Stimulated activated CD8-positive, alpha-beta memory T cell treated with anti-CD3 and anti-CD28 coated beads, Interleukin-15, amount 100 ng/mL, for 4 hours (primary cell): ENCODE measurements around the gene CCR7.

Source experiments
- DNase-seq, 2 donors: peaks; one replicate each; pipeline ENCODE4 v3.0.0-alpha.2; 2020; ENCODE audit warnings: low read depth in 2 of 2

CCR7 gene

GRCh38 chr17:40516581-40517285, 48.5 kb downstream of the CCR7 start:
- peak; percentile 34 to 51 for DNase-seq

DNA sequence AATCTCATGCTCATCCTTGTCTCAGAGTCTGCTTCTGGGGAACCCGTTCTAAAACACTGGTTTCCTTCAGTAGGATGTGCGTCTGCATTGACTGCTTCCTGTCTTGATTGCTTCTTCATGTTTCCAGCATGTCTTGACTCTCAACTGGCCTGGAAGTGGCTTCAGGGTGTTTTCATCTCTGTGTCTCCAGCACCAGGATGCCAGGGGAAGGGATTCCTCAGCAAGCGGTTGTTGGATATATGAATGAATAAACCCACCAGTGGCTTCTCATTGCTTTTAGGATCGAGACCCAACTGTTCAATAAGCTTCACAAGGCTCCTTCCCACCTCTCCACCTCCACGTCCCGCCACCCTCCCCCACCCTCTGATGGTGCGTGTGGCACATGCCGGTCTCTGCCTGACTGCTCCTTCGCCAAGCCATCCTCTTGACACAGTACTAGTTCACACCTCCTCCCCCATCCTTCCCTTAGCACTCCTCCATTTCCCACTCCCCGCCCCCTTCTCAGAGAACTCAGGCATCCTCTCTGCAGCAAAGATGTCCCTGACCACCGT, 49.7 kb downstream of the CCR7 start:
- DNase-seq = no peak

DNA sequence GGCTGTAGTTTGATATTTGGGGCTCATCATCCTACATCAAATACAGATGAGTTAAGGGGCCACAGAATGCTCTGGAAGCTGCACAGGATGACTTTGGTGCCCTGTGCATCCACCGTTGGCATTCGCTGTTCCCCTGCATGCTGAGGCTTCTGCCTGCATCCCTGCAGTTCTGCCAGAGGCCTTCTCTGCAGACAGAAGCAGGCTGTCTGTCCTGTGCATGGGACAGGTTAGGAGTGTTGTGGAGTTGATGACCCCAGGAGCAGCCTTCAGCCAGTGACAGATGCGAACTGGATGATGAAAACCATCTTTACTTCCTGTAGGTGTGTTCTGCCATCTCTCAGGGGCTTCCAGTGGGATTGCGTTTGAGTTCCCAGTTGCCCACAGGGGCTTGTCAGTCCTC, 50.3 kb downstream of the CCR7 start:
- DNase-seq = no peak

DNA sequence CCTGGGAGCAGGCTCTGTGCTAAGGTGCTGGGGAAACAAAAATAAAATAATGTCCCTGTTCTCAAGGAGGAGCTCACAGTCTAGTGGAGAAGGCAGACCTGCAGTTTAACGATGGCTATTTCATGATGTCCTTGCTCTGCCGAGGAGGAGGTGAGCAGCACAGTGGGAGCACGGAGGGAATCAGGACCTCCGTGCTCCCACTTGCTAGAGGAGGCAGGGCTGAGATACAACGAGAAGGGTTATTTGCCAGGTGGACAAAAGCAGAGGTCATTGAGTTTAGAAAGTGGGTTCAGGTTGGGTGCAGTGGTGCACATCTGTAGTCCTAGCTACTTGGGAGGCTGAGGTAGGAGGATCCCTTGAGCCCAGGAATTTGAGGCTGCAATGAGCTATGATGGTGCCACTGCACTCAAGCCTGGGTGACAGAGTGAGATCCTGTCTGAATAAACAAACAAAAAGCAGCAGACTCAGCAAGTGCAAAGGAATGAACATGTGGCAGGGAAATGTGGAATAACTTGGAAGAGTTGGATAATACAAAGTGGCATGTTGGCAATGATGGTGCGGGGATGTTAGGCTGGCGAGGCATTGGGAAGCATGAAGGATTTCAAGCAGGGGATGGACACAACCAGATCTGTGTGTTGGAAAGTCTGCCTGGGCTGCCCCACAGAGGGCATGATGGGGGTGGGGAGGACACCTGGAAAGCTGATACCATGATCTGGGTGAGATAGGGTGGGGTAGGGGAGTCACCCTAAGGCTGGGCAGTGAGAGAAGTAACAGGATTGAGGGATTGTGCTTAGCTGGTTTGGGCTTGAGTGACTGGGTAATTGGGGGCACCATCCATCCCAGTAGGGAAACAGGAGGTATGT, 51.0 kb downstream of the CCR7 start:
- DNase-seq = no peak

GRCh38 chr17:40511667-40512220, 53.5 kb downstream of the CCR7 start:
- no peak for DNase-seq

- no peak for DNase-seq
Observed at GRCh38 chr17:40511136-40511535, 54.1 kb downstream of the CCR7 start.

DNA sequence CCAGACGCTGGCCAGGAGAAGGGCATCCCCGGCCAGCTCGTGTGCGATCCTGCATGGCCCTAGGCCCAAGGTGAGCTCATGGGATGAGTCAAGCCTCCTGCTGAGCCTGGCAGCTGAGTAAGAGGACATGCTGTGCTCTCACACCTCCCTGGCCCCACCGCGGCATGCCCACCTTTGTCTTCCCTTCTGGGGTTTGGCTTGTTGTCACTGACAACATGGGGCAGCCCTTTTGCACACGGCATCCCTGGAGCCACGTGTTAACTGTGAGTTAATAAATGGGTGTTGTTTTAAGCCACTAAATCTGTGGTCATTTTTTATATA, 55.0 kb downstream of the CCR7 start:
- DNase-seq = no peak

- DNase-seq = no peak
Observed at GRCh38 chr17:40509626-40510327, 55.5 kb downstream of the CCR7 start.

DNA sequence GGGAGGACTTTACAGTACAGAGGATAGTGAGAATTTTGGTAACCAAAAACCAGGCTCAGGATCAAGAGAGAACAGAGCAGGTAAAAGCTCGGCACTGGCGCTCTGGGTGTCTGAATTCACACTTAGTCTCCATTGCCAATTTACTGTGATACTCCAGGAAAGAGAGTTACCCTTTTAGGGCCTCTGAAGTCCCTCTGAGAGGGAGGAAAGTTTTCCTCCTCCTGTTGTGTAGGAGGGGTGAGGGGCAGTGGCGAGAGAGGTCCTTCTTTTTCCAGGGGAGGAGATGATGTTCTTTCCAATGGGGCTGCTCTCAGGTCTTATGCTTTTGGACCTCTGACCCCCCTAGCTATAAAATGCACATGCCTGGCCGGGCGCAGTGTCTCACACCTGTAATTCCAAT, 58.5 kb downstream of the CCR7 start:
- no peak for DNase-seq
